DND-41 (cell line): ENCODE measurements around the gene GSN.

Experiments
- EZH2 ChIP-seq: IDR thresholded peaks from 3 replicates; pipeline ENCODE4 v1.6.1; 2012; ENCODE audit warnings: borderline replicate concordance, low read depth, mild to moderate bottlenecking, moderate library complexity, low read length, inconsistent platforms; ENCODE audit not compliant: severe bottlenecking
- TF ChIP-seq, protein P1 (sequence below): IDR thresholded peaks from 2 replicates; pipeline ENCODE4 v1.5.1; 2012; ENCODE audit warnings: borderline replicate concordance, low read length, moderate library complexity, mild to moderate bottlenecking; ENCODE audit not compliant: poor library complexity, severe bottlenecking; ENCODE audit errors: extremely low read depth

DNA sequence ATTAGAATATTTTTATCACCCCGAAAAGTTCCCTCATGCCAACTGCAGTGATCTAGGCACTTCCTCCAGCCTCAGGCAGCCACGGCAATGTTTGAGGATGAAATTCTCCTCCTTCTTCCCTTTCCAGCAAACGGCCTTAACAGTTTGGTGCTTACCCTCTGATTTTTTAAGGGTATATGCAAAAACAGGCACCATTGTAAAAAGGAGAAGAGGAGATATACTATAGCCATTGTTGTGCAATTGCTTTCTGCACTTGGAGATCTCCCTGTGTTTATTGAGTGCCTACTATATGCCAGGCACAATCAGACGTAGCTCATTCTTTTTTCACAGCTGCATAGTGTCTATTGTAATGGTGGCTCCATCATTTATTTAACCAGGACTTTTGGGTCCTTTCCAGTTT lies 29.4 kb downstream of the GSN start:
- TF ChIP-seq, protein P1, sequence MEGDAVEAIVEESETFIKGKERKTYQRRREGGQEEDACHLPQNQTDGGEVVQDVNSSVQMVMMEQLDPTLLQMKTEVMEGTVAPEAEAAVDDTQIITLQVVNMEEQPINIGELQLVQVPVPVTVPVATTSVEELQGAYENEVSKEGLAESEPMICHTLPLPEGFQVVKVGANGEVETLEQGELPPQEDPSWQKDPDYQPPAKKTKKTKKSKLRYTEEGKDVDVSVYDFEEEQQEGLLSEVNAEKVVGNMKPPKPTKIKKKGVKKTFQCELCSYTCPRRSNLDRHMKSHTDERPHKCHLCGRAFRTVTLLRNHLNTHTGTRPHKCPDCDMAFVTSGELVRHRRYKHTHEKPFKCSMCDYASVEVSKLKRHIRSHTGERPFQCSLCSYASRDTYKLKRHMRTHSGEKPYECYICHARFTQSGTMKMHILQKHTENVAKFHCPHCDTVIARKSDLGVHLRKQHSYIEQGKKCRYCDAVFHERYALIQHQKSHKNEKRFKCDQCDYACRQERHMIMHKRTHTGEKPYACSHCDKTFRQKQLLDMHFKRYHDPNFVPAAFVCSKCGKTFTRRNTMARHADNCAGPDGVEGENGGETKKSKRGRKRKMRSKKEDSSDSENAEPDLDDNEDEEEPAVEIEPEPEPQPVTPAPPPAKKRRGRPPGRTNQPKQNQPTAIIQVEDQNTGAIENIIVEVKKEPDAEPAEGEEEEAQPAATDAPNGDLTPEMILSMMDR: no peak
- TF ChIP-seq EZH2: no peak
